Activated naive CD4-positive, alpha-beta T cell treated with Interleukin-2 at 50 U/mL for 16 hours (primary cell): ENCODE results near the gene MCM8.

Experiments used
- DNase-seq: peaks from one replicate; pipeline ENCODE4 v3.0.0-alpha.2; 2020

MCM8 gene

DNA sequence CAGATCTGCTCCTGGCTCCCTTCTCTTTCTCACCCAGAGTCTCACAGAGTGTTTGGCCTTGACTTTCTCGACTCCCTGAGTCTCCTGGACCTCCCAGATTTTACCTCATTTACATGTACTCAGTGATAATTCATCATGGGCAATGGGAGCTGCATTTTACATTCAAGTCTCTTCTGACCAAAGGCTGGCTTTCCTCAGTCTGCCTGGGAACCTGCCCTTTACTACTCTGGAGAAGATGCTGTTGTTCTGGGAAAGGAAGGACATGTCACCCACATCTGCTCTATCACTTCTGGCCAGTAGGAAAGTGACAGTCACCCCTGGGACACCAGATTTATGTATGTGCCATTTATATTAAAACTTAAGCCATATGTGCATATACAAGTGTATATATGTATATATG is 96.0 kb downstream of the MCM8 start:
- DNase-seq: no peak

DNA sequence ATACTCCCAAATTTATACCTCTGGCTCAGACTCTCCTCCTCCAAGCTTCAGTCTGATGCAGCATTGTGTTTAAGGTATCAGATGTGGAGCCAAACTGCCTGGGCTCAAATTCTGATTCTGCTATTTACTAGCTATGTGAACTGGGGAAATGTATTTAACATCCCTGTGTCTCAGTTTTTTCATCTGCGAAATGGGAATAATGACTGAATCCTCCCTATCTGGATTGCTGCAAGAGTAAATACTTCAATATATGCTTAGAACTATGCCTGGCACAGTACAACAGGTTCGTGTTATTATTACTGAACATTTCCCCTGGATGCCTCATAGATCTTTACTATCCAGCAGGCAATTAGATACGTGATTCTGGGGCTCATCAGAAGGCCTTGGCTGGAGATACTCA is 97.9 kb downstream of the MCM8 start:
- DNase-seq: no peak
